Measurements from ENCODE around the gene SH3PXD2A. TPM values are rescaled to one million over a fixed set of nuclear protein-coding genes. Genes with fewer than 3 reads are reported as not detected.
A peak's percentile ranks its signal among the peaks of the same experiment; 100 is the strongest.
"Not testable (repeated sequence)": the region's sequence is repeated elsewhere in the genome, so short reads cannot be mapped to it uniquely, and the experiment has no call there.

The SH3PXD2A gene
- total and polyA plus RNA-seq, 2 experiments from 2014 or later, result 1.8 to 5.0 TPM

DNA sequence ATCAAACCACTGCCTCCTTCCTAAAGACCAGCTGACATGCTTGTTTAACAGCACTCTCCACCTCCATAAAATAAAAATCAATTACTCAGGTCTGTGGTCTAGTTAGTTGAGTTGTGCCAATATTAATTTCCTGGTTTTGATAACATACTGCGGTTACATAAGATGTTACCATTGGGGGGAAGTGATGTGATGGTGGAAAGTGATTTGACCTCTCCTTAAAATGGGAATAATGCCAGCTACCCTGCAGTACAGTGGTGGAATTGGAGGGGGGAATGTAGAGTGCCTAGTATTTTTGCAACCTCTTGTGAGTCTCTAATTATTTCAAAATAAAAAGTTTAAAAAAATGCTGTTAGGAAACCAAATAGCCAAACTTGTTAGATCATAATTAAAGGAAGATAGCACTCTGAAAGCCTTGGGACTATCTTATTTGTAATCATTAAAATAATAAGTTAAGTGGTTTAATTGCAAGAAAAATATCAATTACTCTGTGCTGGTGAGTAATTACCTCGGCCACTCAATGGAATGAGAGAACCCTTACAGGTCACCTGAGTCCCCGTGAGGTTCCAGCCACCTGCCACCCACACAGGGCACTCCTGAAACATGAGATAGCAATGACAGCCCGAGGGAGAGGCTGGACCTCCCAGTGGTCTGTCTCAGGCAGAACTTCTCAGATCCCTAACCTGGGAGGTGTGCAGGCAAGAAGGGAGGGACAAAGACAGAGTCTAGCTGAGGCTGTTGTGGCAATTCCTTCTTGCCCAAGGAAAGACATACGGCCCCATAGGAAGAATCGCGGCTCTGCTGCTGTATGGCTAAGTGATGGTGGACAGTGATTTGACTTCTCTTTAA is 94.1 kb downstream of the SH3PXD2A start:
- no peak for ATAC-seq
- H3K79me2 ChIP-seq (replicated peaks; ENCODE audit: insufficient read depth), result no peaks in the 10 kb centered on the region
- no peak overlapping the region for H3K4me2 ChIP-seq
- no peaks in the 10 kb centered on the region for H3K36me3 ChIP-seq (ENCODE audit: insufficient read depth)
- Mint-ChIP-seq H3K4me1 (peaks cover 61% of the 10 kb centered on the region), H3K36me3 (ENCODE audit: low read depth) (no peaks in the 10 kb centered on the region), H3K27ac (no peak overlapping the region), H3K27me3 (ENCODE audit: insufficient read depth, low read depth, poor library complexity) (peaks cover 16% of the 10 kb centered on the region), H3K4me3 (no peak overlapping the region), H3K9me3 (no peaks in the 10 kb centered on the region)
- no peaks in the 10 kb centered on the region for H3K27me3 ChIP-seq (ENCODE audit: insufficient read depth)
- H3K4me1 ChIP-seq (ENCODE audit: insufficient read depth), result peaks cover 25% of the 10 kb centered on the region
- no peak overlapping the region for H3K27ac ChIP-seq (ENCODE audit: low read depth)
- no peak overlapping the region for H2AFZ ChIP-seq
- no peaks in the 10 kb centered on the region for H4K20me1 ChIP-seq (replicated peaks; ENCODE audit: insufficient read depth)
- no peak for DNase-seq (ENCODE audit: low spot score)
- no peaks in the 10 kb centered on the region for H3F3A ChIP-seq (replicated peaks; ENCODE audit: low read depth)
- no peak for TF ChIP-seq STAT1 (IDR thresholded peaks at IDR 0.05; ENCODE audit: unreplicated experiment)
- no peak for TF ChIP-seq CREB1 (CRISPR knock-in tag; IDR thresholded peaks at IDR 0.05; ENCODE audit: low read depth)
- H3K4me3 ChIP-seq, result no peak overlapping the region
- H3K9me2 ChIP-seq (ENCODE audit: insufficient read depth), result no peaks in the 10 kb centered on the region

DNA sequence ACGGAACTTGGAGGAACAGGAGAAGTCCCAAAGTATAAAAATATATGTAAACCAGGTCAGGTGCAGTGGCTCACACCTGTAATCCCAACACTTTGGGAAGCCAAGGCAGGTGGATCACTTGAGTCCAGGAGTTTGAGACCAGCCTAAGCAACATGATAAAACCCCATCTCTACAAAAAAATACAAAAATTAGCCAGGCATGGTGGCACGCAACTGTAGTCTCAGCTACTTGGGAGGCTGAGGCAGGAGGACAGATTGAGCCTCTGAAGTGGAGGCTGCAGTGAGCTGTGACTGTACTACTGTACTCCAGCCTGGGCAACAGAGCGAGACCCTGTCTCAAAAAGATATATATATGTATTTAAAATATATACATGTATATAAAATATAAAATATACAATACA is 95.1 kb downstream of the SH3PXD2A start:
- H3K4me1 Mint-ChIP-seq, result peaks cover 57% of the 10 kb centered on the region

DNA sequence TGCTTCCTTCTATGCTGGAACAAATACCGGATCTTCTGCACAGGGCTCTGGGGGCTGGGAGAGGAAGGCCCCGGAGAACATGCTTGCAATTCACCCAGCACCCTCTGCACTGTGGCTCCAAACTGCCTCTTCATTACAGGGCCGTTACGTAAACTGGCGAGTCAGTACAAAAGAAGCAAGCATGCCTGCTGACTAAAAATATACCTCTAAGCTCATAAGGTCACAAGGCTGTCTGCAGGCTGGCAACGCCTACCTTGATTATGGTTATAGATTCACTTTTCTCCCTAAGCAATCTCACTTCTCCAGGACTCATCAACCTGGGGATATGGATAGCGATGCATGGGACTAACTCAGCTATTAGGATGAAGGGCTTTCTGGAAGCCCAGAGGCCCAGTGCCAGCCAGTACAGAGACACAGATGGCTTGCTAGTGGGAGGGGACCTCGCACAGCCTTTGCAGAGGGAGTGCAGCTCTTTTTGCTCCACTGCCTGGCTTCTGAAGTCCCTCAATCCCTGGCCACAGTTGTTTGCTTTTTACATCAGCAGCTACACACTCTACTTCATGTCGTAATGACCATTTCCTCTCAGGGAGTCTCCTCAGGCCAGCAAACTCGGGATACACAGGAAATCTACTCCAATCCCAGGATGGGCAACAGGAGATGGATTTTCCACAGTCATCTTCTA is 96.1 kb downstream of the SH3PXD2A start:
- Histone ChIP-seq H3K27ac (ENCODE audit: low read depth) (peak overlapping the region; percentile 39; the same call in 1 of the 2 replicates), H4K20me1 (replicated peaks; ENCODE audit: insufficient read depth) (no peaks in the 10 kb centered on the region), H3K79me2 (replicated peaks; ENCODE audit: insufficient read depth) (no peaks in the 10 kb centered on the region), H3F3A (replicated peaks; ENCODE audit: low read depth) (no peaks in the 10 kb centered on the region), H3K4me1 (ENCODE audit: insufficient read depth) (peaks cover 25% of the 10 kb centered on the region), H2AFZ (no peak overlapping the region), H3K9me2 (ENCODE audit: insufficient read depth) (no peaks in the 10 kb centered on the region), H3K27me3 (ENCODE audit: insufficient read depth) (no peaks in the 10 kb centered on the region), H3K36me3 (ENCODE audit: insufficient read depth) (no peaks in the 10 kb centered on the region), H3K4me3 (no peak overlapping the region), H3K4me2 (0 out of 2 replicates have a peak overlapping the region, but pooled peaks have one; percentile 32)
- TF ChIP-seq, protein P1, sequence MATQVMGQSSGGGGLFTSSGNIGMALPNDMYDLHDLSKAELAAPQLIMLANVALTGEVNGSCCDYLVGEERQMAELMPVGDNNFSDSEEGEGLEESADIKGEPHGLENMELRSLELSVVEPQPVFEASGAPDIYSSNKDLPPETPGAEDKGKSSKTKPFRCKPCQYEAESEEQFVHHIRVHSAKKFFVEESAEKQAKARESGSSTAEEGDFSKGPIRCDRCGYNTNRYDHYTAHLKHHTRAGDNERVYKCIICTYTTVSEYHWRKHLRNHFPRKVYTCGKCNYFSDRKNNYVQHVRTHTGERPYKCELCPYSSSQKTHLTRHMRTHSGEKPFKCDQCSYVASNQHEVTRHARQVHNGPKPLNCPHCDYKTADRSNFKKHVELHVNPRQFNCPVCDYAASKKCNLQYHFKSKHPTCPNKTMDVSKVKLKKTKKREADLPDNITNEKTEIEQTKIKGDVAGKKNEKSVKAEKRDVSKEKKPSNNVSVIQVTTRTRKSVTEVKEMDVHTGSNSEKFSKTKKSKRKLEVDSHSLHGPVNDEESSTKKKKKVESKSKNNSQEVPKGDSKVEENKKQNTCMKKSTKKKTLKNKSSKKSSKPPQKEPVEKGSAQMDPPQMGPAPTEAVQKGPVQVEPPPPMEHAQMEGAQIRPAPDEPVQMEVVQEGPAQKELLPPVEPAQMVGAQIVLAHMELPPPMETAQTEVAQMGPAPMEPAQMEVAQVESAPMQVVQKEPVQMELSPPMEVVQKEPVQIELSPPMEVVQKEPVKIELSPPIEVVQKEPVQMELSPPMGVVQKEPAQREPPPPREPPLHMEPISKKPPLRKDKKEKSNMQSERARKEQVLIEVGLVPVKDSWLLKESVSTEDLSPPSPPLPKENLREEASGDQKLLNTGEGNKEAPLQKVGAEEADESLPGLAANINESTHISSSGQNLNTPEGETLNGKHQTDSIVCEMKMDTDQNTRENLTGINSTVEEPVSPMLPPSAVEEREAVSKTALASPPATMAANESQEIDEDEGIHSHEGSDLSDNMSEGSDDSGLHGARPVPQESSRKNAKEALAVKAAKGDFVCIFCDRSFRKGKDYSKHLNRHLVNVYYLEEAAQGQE (IDR thresholded peaks at IDR 0.05; ENCODE audit: unreplicated experiment), result no peak
- TF ChIP-seq, protein P2, sequence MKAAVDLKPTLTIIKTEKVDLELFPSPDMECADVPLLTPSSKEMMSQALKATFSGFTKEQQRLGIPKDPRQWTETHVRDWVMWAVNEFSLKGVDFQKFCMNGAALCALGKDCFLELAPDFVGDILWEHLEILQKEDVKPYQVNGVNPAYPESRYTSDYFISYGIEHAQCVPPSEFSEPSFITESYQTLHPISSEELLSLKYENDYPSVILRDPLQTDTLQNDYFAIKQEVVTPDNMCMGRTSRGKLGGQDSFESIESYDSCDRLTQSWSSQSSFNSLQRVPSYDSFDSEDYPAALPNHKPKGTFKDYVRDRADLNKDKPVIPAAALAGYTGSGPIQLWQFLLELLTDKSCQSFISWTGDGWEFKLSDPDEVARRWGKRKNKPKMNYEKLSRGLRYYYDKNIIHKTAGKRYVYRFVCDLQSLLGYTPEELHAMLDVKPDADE (IDR thresholded peaks at IDR 0.05), result no peak
- TF ChIP-seq ZNF114 (CRISPR knock-in tag; IDR thresholded peaks at IDR 0.05) (no peak), JUNB (IDR thresholded peaks at IDR 0.05; ENCODE audit: unreplicated experiment) (no peak), STAT1 (IDR thresholded peaks at IDR 0.05; ENCODE audit: unreplicated experiment) (no peak)
- Mint-ChIP-seq H3K4me1 (peaks cover 57% of the 10 kb centered on the region), H3K27me3 (ENCODE audit: insufficient read depth, low read depth, poor library complexity) (peaks cover 16% of the 10 kb centered on the region), H3K9me3 (no peaks in the 10 kb centered on the region), H3K36me3 (ENCODE audit: low read depth) (no peaks in the 10 kb centered on the region), H3K27ac (no peak overlapping the region; the same call in 1 of the 2 replicates), H3K4me3 (no peak overlapping the region)
- ATAC-seq, result no peak
- DNase-seq (ENCODE audit: low spot score), result no peak

More for the DNA sequence above, 95.1 kb downstream of the SH3PXD2A start:
- H3K9me2 ChIP-seq (ENCODE audit: insufficient read depth); H3F3A ChIP-seq (replicated peaks; ENCODE audit: low read depth); H3K4me2 ChIP-seq; H4K20me1 ChIP-seq (replicated peaks; ENCODE audit: insufficient read depth); H3K9me3 Mint-ChIP-seq; DNase-seq (ENCODE audit: low spot score); H3K27ac Mint-ChIP-seq; H3K36me3 Mint-ChIP-seq (ENCODE audit: low read depth); H3K79me2 ChIP-seq (replicated peaks; ENCODE audit: insufficient read depth); H3K36me3 ChIP-seq (ENCODE audit: insufficient read depth); H3K4me3 ChIP-seq; H3K4me3 Mint-ChIP-seq; ATAC-seq; H3K27ac ChIP-seq (ENCODE audit: low read depth); H2AFZ ChIP-seq; H3K27me3 ChIP-seq (ENCODE audit: insufficient read depth): not testable (repeated sequence)
- H3K27me3 Mint-ChIP-seq (ENCODE audit: insufficient read depth, low read depth, poor library complexity), result peaks cover 16% of the 10 kb centered on the region
- H3K4me1 ChIP-seq (ENCODE audit: insufficient read depth), result peaks cover 25% of the 10 kb centered on the region
